Uterus (tissue), 4 donors: ENCODE measurements around the gene ZNF469. TPM values are rescaled to one million over a fixed set of nuclear protein-coding genes. Genes with fewer than 3 reads are reported as not detected.

ENCODE experiments used
- DNase-seq, 2 donors: peaks; one replicate each; pipeline ENCODE4 v3.0.0-alpha.2; 2019 to 2020
- H3K27ac ChIP-seq, 2 donors: fragments of 200-600 bp; sonication (generic); 1 replicate in 1 of 2; 2 replicates in 1 of 2; pipeline ENCODE4 v1.5.1; 2016 to 2018
- H3K27me3 ChIP-seq, 2 donors: fragments of 200-600 bp; sonication (generic); one replicate each; pipeline ENCODE4 v1.5.1; 2018 to 2019; ENCODE audit warnings: control low read depth in 1 of 2
- H3K36me3 ChIP-seq, 2 donors: fragments of 200-600 bp; sonication (generic); one replicate each; pipeline ENCODE4 v1.5.1; 2019; ENCODE audit warnings: control low read depth in 1 of 2
- H3K4me1 ChIP-seq, 2 donors: fragments of 200-600 bp; sonication (generic); one replicate each; pipeline ENCODE4 v1.5.1; 2018 to 2019; ENCODE audit warnings: control low read depth in 1 of 2
- H3K4me3 ChIP-seq, 2 donors: fragments of 200-600 bp; sonication (generic); 1 replicate in 1 of 2; 2 replicates in 1 of 2; pipeline ENCODE4 v1.5.1; 2018 to 2019; ENCODE audit warnings: mild to moderate bottlenecking in 1 of 2
- H3K9me3 ChIP-seq, 2 donors: fragments of 200-600 bp; sonication (generic); one replicate each; pipeline ENCODE4 v1.5.1; 2019; ENCODE audit warnings: control low read depth in 1 of 2
- CTCF ChIP-seq, 4 experiments: fragments of 200-600 bp in 2 of 4; fragments of 450-650 bp in 2 of 4; sonication (generic) in 2 of 4; IDR thresholded peaks; one replicate each; pipeline ENCODE4 v1.5.1; 2016 to 2019; ENCODE audit warnings: antibody characterized with exemption in 4 of 4, mild to moderate bottlenecking in 2 of 4, moderate library complexity in 1 of 4
- POLR2A ChIP-seq, 2 donors: fragments of 450-650 bp; IDR thresholded peaks; one replicate each; pipeline ENCODE4 v1.6.1; 2016; ENCODE audit warnings: antibody characterized with exemption in 2 of 2, mild to moderate bottlenecking in 1 of 2, moderate library complexity in 1 of 2
- intact Hi-C: fragments of 100-400 bp; cut with DNase I; formaldehyde crosslinking; loops from one replicate; pipeline ENCODE4 v1.15.1; 2023; ENCODE audit warnings: low total_unique reads
- total RNA-seq, 4 donors: library from RNA; depleted of rRNA in 3 of 4; stranded (reverse); fragments of >200 nt in 3 of 4; gene quantifications; one replicate each; pipeline versions ENCODE4 v1.1.0 to v1.2.4, GENCODE V29; 2014 to 2023
- donor health status: DM: yes; HTN: yes; CAD: no.

The ZNF469 gene
- total RNA-seq, 4 donors from 2014 or later: 0.51 to 7.9 (median 2.8) TPM; not detected in 1

- TF ChIP-seq POLR2A (IDR thresholded peaks at IDR 0.05) (no peak), CTCF (IDR thresholded peaks at IDR 0.05) (no peak)
- DNase-seq: no peak
- Histone ChIP-seq H3K27ac (no peak overlapping the region), H3K4me3 (no peak overlapping the region), H3K27me3 (no peaks in the 10 kb centered on the region), H3K4me1 (no peaks in the 10 kb centered on the region), H3K9me3 (no peaks in the 10 kb centered on the region), H3K36me3 (no peaks in the 10 kb centered on the region)
- intact Hi-C loops: no loop called here
Measured at GRCh38 chr16:88365244-88365865, 17.4 kb upstream of the ZNF469 start.

GRCh38 chr16:88366032-88366703, 16.6 kb upstream of the ZNF469 start:
- Histone ChIP-seq H3K27me3 (no peaks in the 10 kb centered on the region), H3K4me3 (no peak overlapping the region), H3K4me1 (no peaks in the 10 kb centered on the region), H3K27ac (no peak overlapping the region), H3K9me3 (no peaks in the 10 kb centered on the region), H3K36me3 (no peaks in the 10 kb centered on the region)
- intact Hi-C loops: no loop called here
- no peak for DNase-seq
- no peak for TF ChIP-seq POLR2A (IDR thresholded peaks at IDR 0.05)
- TF ChIP-seq CTCF (IDR thresholded peaks at IDR 0.05): no peak

GRCh38 chr16:88366704-88367047, 16.1 kb upstream of the ZNF469 start:
- intact Hi-C loops: no loop called here
- no peaks in the 10 kb centered on the region for H3K27me3 ChIP-seq
- no peak for TF ChIP-seq POLR2A (IDR thresholded peaks at IDR 0.05)
- no peak for TF ChIP-seq CTCF (IDR thresholded peaks at IDR 0.05)
- H3K4me3 ChIP-seq: no peak overlapping the region
- DNase-seq: no peak
- H3K27ac ChIP-seq: no peak overlapping the region
- H3K9me3 ChIP-seq: no peaks in the 10 kb centered on the region
- no peaks in the 10 kb centered on the region for H3K4me1 ChIP-seq
- no peaks in the 10 kb centered on the region for H3K36me3 ChIP-seq

- H3K36me3 ChIP-seq: no peaks in the 10 kb centered on the region
- intact Hi-C loops: no loop called here
- no peaks in the 10 kb centered on the region for H3K4me1 ChIP-seq
- H3K9me3 ChIP-seq: no peaks in the 10 kb centered on the region
- TF ChIP-seq POLR2A (IDR thresholded peaks at IDR 0.05) (no peak), CTCF (IDR thresholded peaks at IDR 0.05) (no peak)
- DNase-seq: no peak
- no peaks in the 10 kb centered on the region for H3K27me3 ChIP-seq
- no peak overlapping the region for H3K27ac ChIP-seq
- no peak overlapping the region for H3K4me3 ChIP-seq
Measured at GRCh38 chr16:88367560-88367959, 15.2 kb upstream of the ZNF469 start.

- Histone ChIP-seq H3K27ac (no peak overlapping the region), H3K4me1 (no peaks in the 10 kb centered on the region), H3K4me3 (no peak overlapping the region), H3K36me3 (no peaks in the 10 kb centered on the region), H3K27me3 (no peaks in the 10 kb centered on the region), H3K9me3 (no peaks in the 10 kb centered on the region)
- TF ChIP-seq POLR2A (IDR thresholded peaks at IDR 0.05) (no peak), CTCF (IDR thresholded peaks at IDR 0.05) (no peak)
- intact Hi-C loops: no loop called here
- no peak for DNase-seq
Measured at GRCh38 chr16:88368036-88368435, 14.7 kb upstream of the ZNF469 start.
